BE2C (cell line): ENCODE data around the gene EPS8.
"Not testable (repeated sequence)": the region's sequence is repeated elsewhere in the genome, so short reads cannot be mapped to it uniquely, and the experiment has no call there.

Experiments
- DNase-seq: peaks from one replicate; pipeline ENCODE4 v3.0.0-alpha.2; 2020
- H3K27me3 ChIP-seq: fragments of 250-450 bp; sonication (Bioruptor Pico); 2 replicates; pipeline ENCODE4 v1.5.1; 2020; ENCODE audit warnings: mild to moderate bottlenecking
- H3K36me3 ChIP-seq: fragments of 250-450 bp; sonication (Bioruptor Pico); 2 replicates; pipeline ENCODE4 v1.5.1; 2020; ENCODE audit warnings: mild to moderate bottlenecking
- H3K4me1 ChIP-seq: fragments of 250-450 bp; sonication (Bioruptor Pico); 2 replicates; pipeline ENCODE4 v1.5.1; 2020
- H3K4me3 ChIP-seq: 2 replicates; pipeline ENCODE4 v1.5.1; 2011; ENCODE audit warnings: low read depth, low read length
- H3K9me3 ChIP-seq: fragments of 250-450 bp; sonication (Bioruptor Pico); 2 replicates; pipeline ENCODE4 v1.5.1; 2020
- CTCF ChIP-seq: IDR thresholded peaks from 2 replicates; pipeline ENCODE4 v1.5.1; 2012; ENCODE audit warnings: mild to moderate bottlenecking, low read depth, low read length

Gene EPS8

GRCh38 chr12:15770021-15770420 is 19.2 kb downstream of the EPS8 start:
- Histone ChIP-seq H3K4me3 (no peak overlapping the region), H3K4me1 (no peaks in the 10 kb centered on the region), H3K36me3 (no peaks in the 10 kb centered on the region), H3K27me3 (peaks cover 11% of the 10 kb centered on the region; the same call in 1 of the 2 replicates), H3K9me3 (no peaks in the 10 kb centered on the region)
- no peak for DNase-seq
- TF ChIP-seq CTCF = no peak

- H3K4me1 ChIP-seq = no peaks in the 10 kb centered on the region
- TF ChIP-seq CTCF = no peak
- no peaks in the 10 kb centered on the region for H3K36me3 ChIP-seq
- H3K9me3 ChIP-seq = no peaks in the 10 kb centered on the region
- no peak overlapping the region for H3K4me3 ChIP-seq
- peaks cover 12% of the 10 kb centered on the region; the same call in 1 of the 2 replicates for H3K27me3 ChIP-seq
- DNase-seq = no peak
Measured at GRCh38 chr12:15769586-15769985, 19.6 kb downstream of the EPS8 start.

GRCh38 chr12:15767301-15767700 is 21.9 kb downstream of the EPS8 start:
- TF ChIP-seq CTCF = no peak
- Histone ChIP-seq H3K4me3 (no peak overlapping the region), H3K9me3 (no peaks in the 10 kb centered on the region), H3K4me1 (no peaks in the 10 kb centered on the region), H3K27me3 (peaks cover 16% of the 10 kb centered on the region), H3K36me3 (no peaks in the 10 kb centered on the region)
- DNase-seq = no peak

GRCh38 chr12:15763328-15763727 is 25.9 kb downstream of the EPS8 start:
- no peaks in the 10 kb centered on the region for H3K4me1 ChIP-seq
- H3K36me3 ChIP-seq = no peaks in the 10 kb centered on the region
- H3K9me3 ChIP-seq = no peaks in the 10 kb centered on the region
- H3K4me3 ChIP-seq = no peak overlapping the region
- no peak for TF ChIP-seq CTCF
- peaks cover 20% of the 10 kb centered on the region for H3K27me3 ChIP-seq
- DNase-seq = no peak

- not testable (repeated sequence) for H3K9me3 ChIP-seq
Measured at GRCh38 chr12:15762162-15762561, 27.0 kb downstream of the EPS8 start.

GRCh38 chr12:15757553-15758255 is 31.5 kb downstream of the EPS8 start:
- H3K4me1 ChIP-seq = no peaks in the 10 kb centered on the region
- peaks cover 14% of the 10 kb centered on the region for H3K27me3 ChIP-seq
- no peak for TF ChIP-seq CTCF
- no peak for DNase-seq
- no peaks in the 10 kb centered on the region for H3K36me3 ChIP-seq
- no peaks in the 10 kb centered on the region for H3K9me3 ChIP-seq
- no peak overlapping the region for H3K4me3 ChIP-seq

More at GRCh38 chr12:15762162-15762561, 27.0 kb downstream of the EPS8 start:
- not testable (repeated sequence) for H3K4me3 ChIP-seq, H3K36me3 ChIP-seq, DNase-seq, H3K4me1 ChIP-seq
- peaks cover 18% of the 10 kb centered on the region for H3K27me3 ChIP-seq

GRCh38 chr12:15756822-15757221 is 32.4 kb downstream of the EPS8 start:
- DNase-seq = no peak
- TF ChIP-seq CTCF = no peak
- H3K4me3 ChIP-seq = no peak overlapping the region

More at GRCh38 chr12:15756822-15757221, 32.4 kb downstream of the EPS8 start:
- Histone ChIP-seq H3K4me1 (no peaks in the 10 kb centered on the region), H3K9me3 (no peaks in the 10 kb centered on the region), H3K36me3 (no peaks in the 10 kb centered on the region), H3K27me3 (peaks cover 6% of the 10 kb centered on the region)
